ENCODE measurements around the gene C20orf141. TPM values are rescaled to one million over a fixed set of nuclear protein-coding genes. Genes with fewer than 3 reads are reported as not detected.

C20orf141 gene
- total RNA-seq, 1 donor from 2014 or later = not detected

DNA sequence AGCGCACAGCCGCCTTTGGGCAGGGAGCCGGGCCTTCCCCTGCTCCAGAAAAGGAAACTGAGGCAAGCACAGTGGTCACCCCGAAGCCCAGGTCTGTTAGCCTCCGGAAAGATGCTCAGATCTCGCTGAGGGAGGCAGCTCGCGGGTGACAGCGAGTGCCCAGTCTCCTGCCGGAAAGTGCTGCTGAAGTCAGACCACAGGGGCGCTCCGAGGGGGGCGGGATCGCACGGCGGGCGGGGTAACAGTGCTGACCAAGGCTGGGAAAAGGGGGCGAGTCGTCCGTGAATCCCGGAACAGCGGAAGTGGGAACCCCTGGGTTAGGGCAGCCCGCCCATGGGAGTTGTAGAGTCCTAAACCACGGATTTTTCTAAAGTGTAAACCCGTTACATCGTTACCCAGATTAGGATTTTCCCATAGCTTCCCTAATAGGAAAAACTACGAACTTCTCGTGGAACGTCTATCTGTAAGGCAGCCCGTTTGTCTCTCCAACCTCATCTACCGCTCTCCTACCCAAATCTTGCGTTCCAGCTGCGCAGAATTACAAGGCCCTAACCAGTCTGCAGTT, 26.3 kb downstream of the C20orf141 start:
- DNase-seq (ENCODE audit: low spot score) (peak; percentile 58), ATAC-seq (peak; percentile 55)

DNA sequence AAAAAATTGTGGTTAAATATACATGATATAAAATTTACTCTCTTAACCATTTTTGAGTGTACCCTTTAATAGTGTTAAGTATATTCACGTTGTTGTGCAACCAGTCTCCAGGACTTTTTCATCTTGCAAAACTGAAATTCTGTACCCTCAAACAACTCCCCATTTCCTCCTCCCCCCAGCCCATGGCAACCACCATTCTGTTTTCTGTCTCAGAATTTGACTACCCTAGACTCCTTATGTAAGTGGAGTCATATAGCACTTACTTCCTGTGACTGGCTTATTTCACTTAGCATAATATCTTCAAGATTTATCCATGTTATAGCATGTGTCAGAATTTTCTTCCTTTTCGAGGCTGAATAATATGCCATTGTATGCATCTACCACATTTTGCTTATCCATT, 30.8 kb downstream of the C20orf141 start:
- ATAC-seq = no peak
- peak; percentile 3 for DNase-seq (ENCODE audit: low spot score)

DNA sequence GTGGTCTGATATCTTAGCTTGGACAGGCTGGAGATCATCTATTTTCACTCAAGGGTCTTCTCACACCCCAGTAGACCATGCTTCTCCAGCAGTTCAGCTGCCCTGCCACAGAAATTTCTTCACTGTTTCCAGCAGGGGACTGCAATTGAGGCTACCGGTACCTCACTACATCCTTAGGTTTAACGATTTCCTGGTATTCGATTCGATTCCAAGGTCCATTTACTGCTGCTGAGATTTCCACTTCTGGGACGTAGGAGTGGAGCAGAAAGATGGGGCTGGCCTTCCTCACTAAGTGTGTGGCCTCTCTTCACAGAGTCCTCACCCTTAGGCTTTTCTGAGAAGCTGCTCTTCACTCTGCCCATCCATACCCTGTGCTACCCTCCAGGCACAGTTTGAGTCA, 31.9 kb downstream of the C20orf141 start:
- ATAC-seq (no peak), DNase-seq (ENCODE audit: low spot score) (peak; percentile 6)

DNA sequence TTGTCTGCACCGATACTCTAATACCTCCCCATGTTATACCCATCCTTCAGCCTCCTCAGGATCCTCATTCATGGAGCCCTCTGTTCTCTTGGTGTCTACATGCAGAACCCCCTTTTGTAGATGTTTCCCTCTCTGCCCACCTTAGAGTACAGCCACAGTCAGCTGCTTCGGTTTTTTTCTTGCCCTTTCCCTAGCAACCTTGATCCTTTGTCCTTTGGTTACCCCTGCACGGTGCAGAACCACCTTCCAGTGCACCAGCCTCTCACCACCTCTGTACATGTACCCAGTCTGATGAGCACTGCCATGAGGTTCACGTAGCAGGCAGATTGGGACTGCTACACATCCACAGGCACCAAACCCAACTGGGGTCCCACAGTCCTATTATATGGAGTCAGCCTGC, 33.0 kb downstream of the C20orf141 start:
- no peak for ATAC-seq
- peak; percentile 14 for DNase-seq (ENCODE audit: low spot score)

DNA sequence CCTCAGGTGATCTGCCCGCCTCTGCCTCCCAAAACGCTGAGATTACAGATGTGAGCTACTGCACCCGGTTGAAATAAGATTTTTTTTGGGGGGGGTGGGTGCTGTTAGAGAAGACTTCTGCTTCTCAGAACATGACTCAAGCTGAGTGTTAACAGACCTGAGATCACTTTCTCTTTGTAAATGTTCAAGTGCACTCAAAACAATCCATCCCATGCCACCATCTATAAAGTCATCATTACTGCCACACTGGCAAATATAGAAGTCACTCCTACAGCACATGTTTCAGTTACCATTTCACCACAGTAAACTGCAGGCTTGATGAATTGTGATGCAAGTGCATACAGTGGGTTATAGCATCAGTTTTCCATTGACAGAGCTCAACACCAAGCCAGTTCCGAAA, 34.7 kb downstream of the C20orf141 start:
- DNase-seq (ENCODE audit: low spot score) (no peak), ATAC-seq (no peak)

DNA sequence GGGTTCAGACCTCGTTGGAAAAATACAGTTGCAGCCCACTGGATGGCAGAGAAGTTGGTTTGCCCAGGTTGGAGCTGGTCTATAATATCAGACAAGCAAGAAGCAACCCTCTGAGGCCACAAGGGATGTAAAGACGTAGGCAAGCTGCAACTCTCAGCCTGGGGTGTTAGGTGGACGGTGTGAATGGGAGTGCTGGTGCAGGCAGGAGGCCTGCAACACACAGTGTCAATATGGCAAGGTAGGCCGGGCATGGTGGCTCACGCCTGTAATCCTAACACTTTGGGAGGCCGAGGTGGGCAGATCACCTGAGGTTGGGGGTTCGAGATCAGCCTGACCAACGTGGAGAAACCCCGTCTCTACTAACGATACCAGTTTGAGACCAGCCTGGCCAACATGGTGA, 36.3 kb downstream of the C20orf141 start:
- no peak for ATAC-seq
- no peak for DNase-seq (ENCODE audit: low spot score)

DNA sequence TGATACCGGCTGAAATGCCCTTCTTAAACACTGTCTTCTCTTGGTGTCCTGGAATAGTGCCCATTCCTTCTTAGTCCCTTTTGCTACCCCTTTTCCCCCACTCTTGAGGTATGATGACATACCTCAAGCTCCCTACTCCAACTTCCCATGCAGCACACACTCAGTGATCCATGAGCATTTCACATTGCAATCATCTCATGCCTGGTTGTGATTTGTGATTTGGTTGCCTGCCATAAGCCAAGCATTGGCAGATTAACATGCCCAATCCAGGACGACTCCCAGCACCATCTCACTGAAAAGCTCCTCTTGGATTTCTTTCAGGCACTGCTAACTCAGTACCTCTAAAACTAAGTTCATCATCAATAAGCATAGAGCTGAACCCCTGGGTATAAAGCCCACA, 43.8 kb downstream of the C20orf141 start:
- ATAC-seq = no peak
- DNase-seq (ENCODE audit: low spot score) = no peak

DNA sequence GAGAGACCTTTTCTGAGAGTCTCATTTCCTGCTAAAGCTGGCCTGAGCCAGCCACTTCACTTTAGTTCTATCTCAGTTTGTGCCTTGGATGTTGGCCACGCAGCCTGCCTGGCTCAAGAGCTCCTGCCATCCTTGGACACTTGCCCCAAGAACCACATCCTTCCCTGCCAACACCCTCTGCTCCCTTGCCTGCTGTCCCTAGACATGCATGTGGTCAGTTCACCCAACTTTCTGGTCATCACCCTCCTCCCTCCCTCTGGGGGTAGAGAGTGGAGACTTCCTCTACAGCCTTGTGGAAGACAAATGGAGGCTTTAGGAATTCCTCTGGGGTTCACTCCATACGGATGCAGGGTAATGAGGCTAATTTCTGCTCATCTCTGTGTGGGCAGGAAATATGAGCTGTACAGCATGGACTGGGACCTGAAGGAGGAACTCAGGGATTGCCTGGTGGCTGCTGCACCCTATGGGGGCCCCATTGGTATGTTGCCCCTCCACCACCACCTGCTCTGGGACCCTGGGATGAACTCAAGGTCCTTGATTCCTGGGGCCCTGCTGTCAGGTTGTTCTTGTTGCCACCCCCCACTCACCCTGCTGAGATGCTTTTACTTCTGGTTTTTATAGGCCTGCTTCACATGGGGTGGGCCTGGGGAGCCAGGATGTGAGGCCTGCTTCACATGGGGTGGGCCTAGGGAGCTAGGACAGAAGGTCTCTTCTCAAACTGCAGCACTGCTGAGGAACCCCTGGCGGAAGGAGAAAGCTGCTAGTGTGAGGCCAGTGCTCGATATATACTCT, 44.7 kb downstream of the C20orf141 start:
- DNase-seq (ENCODE audit: low spot score) (no peak), ATAC-seq (no peak)

DNA sequence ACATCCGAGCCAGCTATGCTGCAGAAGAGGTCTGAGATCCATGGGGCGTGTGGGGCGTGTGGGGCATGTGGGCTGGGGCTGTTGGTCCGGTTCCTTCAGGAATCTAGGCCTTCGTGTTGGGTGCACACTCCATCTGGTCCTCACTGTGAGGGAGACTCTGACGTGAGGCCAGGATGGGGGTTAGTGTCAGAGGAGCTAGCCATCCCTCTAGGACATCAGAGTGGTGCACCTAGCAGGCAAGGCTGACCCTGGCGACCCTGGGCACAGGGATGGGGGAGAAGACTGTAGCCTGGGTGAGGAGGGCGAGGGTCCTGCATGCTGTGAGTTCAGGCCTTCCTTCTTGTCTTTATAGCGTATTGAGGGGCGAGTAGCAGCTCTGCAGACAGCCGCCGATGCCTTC, 49.8 kb downstream of the C20orf141 start:
- DNase-seq (ENCODE audit: low spot score) (no peak), ATAC-seq (no peak)

DNA sequence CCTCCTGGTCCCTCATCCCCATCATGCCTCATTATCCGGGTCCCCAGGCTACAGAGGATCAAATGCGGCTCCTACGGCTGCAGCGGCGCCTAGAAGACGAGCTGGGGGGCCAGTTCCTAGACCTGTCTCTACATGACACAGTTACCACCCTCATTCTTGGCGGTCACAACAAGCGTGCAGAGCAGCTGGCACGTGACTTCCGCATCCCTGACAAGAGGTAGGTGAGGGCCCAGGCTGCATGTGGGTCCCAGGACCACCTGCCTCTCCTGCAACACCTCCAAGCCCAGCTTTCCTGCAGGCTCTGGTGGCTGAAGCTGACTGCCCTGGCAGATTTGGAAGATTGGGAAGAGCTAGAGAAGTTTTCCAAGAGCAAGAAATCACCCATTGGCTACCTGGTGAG, 50.3 kb downstream of the C20orf141 start:
- no peak for ATAC-seq
- DNase-seq (ENCODE audit: low spot score) = peak; percentile 32

Other genes starting within 250 kb of the C20orf141 start
- 30.4 TPM for gene NOP56, start 162.4 kb upstream of the C20orf141 start, total RNA-seq
- 46.9 TPM for gene IDH3B, start 150.8 kb upstream of the C20orf141 start, total RNA-seq
- 8.9 TPM for gene EBF4, start 122.2 kb upstream of the C20orf141 start, total RNA-seq
- not detected for gene CPXM1, start 14.4 kb upstream of the C20orf141 start, total RNA-seq
- not detected for gene TMEM239, start 1.4 kb downstream of the C20orf141 start, total RNA-seq
- 21.4 TPM for gene PCED1A, start 25.7 kb downstream of the C20orf141 start, total RNA-seq
- gene VPS16, start 25.8 kb downstream of the C20orf141 start, total RNA-seq = 19.3 TPM
- 15.3 TPM for gene PTPRA, start 58.5 kb downstream of the C20orf141 start, total RNA-seq
- 1.6 TPM for gene GNRH2, start 228.6 kb downstream of the C20orf141 start, total RNA-seq
- 48.3 TPM for gene MRPS26, start 231.1 kb downstream of the C20orf141 start, total RNA-seq

Measured in left lobe of liver (tissue), 2 donors.